ENCODE data around the gene HERC3.
A peak's percentile ranks its signal among the peaks of the same experiment; 100 is the strongest.

HERC3 gene

DNA sequence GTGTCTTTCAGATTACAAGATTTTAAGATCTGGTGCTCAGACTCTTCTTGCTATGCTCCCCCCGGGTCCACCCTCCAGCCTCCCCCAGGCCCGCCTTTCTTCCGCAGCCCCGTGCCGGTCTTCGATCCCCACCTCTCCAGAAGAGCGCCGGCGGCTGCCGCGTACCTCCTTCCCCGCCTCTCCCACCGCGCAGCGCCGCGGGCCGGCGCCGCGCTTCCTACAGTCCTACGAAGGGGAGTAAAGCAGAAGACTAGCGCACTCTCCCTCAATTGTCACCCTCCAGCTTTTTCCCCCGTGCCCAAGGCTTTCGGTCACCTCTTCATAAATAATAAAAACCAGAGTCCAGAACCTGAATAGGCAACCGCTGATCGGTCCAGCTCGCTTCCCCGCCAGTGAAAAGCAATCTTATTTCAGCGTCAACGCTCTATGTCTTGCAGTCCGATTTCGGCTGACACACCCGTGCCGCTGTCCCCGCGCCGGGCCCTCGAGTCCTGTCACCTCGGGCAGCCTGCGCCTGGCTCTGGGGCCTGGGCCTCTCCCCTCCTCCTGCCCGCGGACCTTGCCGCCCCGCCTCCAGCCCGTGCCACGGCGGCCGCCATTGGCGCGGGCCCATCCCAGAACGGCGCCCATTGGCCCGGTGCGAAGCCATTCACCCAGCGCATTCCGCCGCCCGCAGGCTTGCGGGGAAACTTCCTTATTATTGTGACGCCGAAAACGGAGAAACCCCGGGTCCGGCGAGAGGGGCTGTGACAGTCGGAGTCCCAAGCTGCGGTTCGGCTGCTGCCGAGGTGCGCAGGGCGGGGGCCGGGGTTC lies at the start of gene HERC3:
TSS of gene HERC3 (plus strand) at position 694 of the 813 bp plus-strand sequence. CDS start 13,344 bp downstream, outside the sequence.
- DNase-seq, result peak; percentile 85

DNA sequence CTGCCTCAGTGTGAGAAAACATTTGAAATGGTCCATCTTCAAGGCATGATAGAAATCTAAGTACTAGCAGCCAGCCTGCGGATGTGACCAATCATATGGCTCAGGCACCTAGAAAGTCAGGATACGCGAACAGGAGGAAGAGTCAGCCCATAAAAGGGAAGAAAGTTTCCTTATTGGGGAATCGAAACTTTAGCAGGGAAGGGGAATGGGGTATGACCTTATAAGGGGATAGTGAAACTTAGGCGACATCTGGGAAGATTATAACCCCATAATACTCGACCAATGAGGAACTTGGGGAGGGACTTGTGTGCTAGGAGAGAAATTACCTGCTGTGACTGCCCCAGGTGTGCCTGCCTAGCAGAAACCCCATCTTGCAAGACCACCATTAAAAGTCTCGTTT lies 42.5 kb upstream of the HERC3 start:
- DNase-seq, result no peak

GRCh38 chr4:88567591-88567990 lies 24.7 kb upstream of the HERC3 start:
- DNase-seq, result no peak

- no peak for DNase-seq
Observed at GRCh38 chr4:88570001-88570400, 22.3 kb upstream of the HERC3 start.

GRCh38 chr4:88573276-88573980 lies 18.9 kb upstream of the HERC3 start:
- no peak for DNase-seq

- DNase-seq, result no peak
Observed at GRCh38 chr4:88573995-88574394, 18.3 kb upstream of the HERC3 start.

GRCh38 chr4:88575186-88575585 lies 17.1 kb upstream of the HERC3 start:
- DNase-seq, result no peak

DNA sequence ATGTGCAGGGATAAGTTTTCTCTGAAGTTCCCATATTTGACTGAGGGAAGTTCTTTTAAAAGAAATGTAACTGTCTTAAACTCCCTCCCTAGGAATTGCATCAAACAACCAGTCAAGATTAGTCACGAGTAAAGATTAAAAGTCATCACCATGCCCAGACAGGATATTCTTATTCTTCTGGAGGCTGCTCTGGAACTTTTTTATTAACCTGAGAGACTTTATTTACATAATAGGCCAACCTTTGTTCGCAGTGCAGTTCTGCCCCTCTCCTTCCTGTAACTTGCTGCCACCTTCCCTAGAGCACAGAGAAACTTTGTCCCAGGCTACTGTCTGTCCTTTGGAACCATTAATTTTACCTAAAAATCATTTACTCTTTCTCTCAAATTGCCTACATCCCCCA lies 9.8 kb upstream of the HERC3 start:
- no peak for DNase-seq

DNA sequence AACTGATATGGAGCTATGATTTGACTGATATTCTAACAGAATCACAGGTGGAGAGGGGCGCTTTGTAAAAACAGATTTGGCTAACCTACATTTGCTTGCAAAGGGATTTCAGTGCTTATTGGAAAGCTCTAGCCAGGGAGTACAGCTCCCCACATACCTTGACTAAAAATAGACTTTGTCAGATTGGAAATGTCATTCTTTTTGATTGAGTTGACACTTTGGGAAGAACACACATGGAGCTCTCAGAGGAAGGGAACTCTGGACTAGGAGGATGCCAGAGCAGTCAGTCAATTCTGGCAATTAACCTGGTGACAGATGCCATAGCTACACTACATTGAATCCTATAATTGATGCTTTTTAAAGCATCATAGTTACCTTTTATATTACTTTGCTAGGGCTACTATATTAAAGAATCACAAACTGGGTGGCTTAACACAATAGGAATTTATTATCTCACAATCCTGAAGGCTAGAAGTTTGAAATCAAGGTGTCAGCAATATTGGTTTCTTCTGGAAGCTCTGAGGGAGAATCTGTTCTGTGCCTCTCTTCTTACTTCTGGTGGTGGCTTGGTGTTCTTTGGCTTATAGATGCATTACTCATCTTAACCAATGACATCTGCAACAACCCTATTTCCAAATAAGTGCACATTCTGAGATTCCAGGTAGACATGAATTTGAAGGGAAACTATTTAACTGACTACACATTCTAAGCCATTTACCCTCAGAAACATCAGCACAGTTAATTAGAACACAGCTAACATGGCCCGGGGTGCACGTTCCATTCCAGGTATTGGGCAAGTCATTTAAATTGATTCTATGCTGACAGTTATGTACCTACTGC lies 8.4 kb upstream of the HERC3 start:
- no peak for DNase-seq

DNA sequence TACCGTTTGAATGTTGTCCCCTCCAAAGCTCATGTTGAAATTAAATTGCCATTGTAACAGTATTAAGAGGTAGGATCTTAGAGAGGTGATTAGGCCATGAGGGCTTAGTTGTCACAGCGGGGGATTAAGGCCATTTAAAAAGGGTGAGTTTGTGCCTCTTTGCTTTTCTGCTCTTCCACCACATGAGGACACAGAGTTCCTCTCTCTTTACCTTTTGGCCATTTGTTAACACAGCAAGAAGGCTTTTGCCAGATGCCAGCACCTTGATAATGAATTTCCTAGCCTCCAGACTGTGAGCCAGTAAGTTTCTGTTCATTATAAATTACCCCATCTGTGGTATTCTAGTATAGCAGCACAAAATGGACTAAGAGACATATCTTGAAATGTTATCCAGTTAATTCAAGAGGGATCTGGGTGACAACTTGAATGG lies 7.8 kb upstream of the HERC3 start:
- DNase-seq, result no peak

DNA sequence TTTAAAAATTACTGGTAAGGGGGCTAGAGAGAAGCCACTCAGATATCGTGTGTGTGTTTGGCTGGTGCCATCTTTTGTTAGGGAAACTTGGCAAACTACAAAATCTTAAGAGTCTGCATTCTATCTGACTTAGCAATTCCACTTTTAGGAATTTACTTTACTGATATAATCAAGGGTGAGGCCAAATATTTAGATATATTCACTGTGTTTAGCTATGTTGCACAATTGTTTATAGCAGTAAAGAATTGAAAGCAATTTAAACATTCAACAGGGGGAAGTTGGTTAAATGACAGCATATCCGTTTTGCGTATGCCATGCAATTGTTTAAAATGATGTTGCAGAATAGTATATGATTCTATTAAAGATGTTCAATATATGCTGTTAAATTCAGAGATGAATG lies 6.4 kb upstream of the HERC3 start:
- DNase-seq, result no peak

DNA sequence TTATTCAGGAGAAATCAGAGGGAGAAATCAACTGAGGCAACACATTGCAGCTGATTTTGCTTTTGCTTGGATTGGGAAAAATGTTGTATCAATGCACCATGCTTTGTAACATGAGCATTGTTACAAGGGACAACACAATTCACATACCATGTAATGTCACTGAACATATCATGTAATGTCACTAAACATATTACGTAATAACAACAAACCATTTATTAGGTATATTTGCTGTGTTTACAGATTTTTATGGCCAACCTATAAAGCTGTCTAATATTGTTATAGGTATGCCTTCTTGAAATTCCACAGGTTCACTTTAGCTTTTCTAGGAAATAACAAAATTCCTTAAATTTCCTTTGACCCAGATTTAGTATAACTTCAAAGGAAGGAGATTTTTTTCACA lies 5.0 kb upstream of the HERC3 start:
- DNase-seq, result no peak

DNA sequence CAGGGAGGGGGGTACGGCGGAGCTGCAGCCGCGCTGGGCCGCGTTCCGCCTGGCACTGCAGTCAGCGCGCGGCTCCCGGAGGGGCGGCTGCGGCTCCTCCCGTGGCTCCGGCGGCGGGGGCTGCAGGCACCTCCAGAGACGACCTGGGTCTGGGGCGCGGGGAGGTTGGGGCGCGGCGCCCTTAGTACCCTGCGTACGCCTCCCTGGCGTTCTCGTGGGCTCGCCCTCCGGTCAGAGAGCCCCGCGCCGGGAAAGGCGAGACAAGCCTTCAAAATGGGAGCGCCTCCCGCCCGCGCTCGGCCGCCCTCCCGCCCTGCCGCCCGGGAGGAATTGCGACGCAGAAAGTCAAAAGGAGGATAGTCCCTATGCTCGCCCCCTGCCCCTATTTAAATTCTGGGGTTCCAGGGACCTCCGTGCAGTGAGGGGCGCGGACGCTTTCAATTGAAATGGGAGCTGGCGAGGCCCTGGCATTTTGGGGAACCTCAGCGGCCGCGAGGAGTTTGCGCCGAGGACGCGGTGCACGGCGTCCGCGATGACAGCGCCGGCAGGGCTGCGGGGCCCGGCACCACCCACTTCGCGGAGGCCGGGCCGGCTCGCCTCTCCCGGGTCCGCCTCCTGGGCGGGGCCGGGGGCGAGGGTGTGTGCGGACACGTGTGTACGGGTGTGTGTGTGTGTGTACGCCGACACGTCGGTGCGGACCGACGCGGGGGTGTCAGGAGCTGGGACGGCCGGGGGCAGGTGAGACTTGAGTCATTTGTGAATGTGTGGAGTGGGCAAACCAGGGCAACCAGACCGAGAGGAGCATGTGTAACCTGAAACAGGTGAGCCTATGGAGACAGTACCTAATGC lies 544 bp downstream of the HERC3 start:
- peak; percentile 86 for DNase-seq

GRCh38 chr4:88597970-88598660 lies 5.8 kb downstream of the HERC3 start:
- DNase-seq, result no peak

- no peak for DNase-seq
Observed at GRCh38 chr4:88599298-88599697, 7.0 kb downstream of the HERC3 start.

- DNase-seq, result no peak
Observed at GRCh38 chr4:88599714-88600113, 7.4 kb downstream of the HERC3 start.

- no peak for DNase-seq
Observed at GRCh38 chr4:88600176-88600838, 8.0 kb downstream of the HERC3 start.

GRCh38 chr4:88604978-88605678 lies 12.8 kb downstream of the HERC3 start:
- DNase-seq, result no peak

DNA sequence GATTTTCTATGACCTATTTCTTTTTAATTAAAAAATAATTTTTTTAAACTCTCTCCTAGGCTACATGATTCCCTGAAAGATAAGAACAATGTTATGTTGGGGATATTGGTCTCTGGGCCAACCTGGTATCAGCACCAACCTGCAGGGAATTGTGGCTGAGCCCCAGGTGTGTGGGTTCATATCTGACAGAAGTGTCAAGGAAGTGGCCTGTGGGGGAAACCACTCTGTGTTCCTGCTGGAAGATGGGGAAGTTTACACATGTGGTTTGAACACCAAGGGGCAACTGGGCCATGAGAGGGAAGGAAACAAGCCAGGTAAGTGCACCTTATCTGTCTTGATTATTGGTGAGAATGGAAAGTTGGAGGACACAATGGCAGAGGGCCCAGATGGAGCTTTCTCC lies 13.5 kb downstream of the HERC3 start:
- DNase-seq, result no peak

GRCh38 chr4:88606832-88607231 lies 14.6 kb downstream of the HERC3 start:
- no peak for DNase-seq

GRCh38 chr4:88609387-88609786 lies 17.1 kb downstream of the HERC3 start:
- no peak for DNase-seq
